Gastrocnemius medialis (tissue), 4 donors: ENCODE data around the gene CASP4. TPM values are rescaled to one million over a fixed set of nuclear protein-coding genes. Genes with fewer than 3 reads are reported as not detected.
"Not testable (repeated sequence)": the region's sequence is repeated elsewhere in the genome, so short reads cannot be mapped to it uniquely, and the experiment has no call there.

ENCODE experiments used
- ATAC-seq, 2 donors: fragments of 150-250 bp; one replicate each; pipeline ENCODE4 v1.9.1; 2016
- DNase-seq, 2 donors: peaks; one replicate each; pipeline ENCODE4 v3.0.0-alpha.2; 2019
- H3K27ac ChIP-seq, 4 donors: fragments of 200-600 bp; sonication (generic); 1 replicate in 1 of 4; 2 replicates in 3 of 4; pipeline ENCODE4 v1.5.1; 2016 to 2018; ENCODE audit warnings: mild to moderate bottlenecking in 2 of 4, moderate library complexity in 1 of 4
- H3K27me3 ChIP-seq, 3 donors: fragments of 200-600 bp; sonication (generic) in 2 of 3; 1 replicate in 1 of 3; 2 replicates in 2 of 3; pipeline versions ENCODE4 v1.5.1 to v1.6.0; 2016 to 2019; ENCODE audit warnings: mild to moderate bottlenecking in 1 of 3, moderate library complexity in 1 of 3
- H3K36me3 ChIP-seq, 2 donors: fragments of 200-600 bp; sonication (generic) in 1 of 2; one replicate each; pipeline ENCODE4 v1.5.1; 2017 to 2018
- H3K4me1 ChIP-seq, 2 donors: fragments of 200-600 bp; sonication (generic) in 1 of 2; one replicate each; pipeline ENCODE4 v1.5.1; 2016 to 2017; ENCODE audit warnings: mild to moderate bottlenecking in 2 of 2
- H3K4me3 ChIP-seq, 4 donors: fragments of 200-600 bp; sonication (generic) in 3 of 4; 1 replicate in 1 of 4; 2 replicates in 3 of 4; pipeline ENCODE4 v1.5.1; 2016 to 2019; ENCODE audit warnings: mild to moderate bottlenecking in 2 of 4
- H3K9me3 ChIP-seq, 3 donors: fragments of 200-600 bp; sonication (generic) in 2 of 3; 1 replicate in 1 of 3; 2 replicates in 2 of 3; pipeline ENCODE4 v1.5.1; 2016 to 2019
- POLR2A ChIP-seq, 2 donors: fragments of 450-650 bp; IDR thresholded peaks; one replicate each; pipeline ENCODE4 v1.6.1; 2017; ENCODE audit warnings: antibody characterized with exemption in 2 of 2, mild to moderate bottlenecking in 2 of 2, moderate library complexity in 2 of 2
- in situ Hi-C, 4 donors: fragments of 200-750 bp; cut with MboI; loops; one replicate each; pipeline versions ENCODE4 v1.15.0 to v1.8.0; 2017; ENCODE audit warnings: low sequenced_read_pairs in 4 of 4
- intact Hi-C: fragments of 100-400 bp; cut with DNase I; formaldehyde crosslinking; loops from one replicate; pipeline ENCODE4 v1.15.1; 2023; ENCODE audit warnings: low total_unique reads
- total RNA-seq, 4 donors: library from RNA; depleted of rRNA; stranded (reverse); fragments of >200 nt; gene quantifications; one replicate each; pipeline versions ENCODE4 v1.1.0 to v1.2.3, GENCODE V29; 2016
- TF ChIP-seq, protein P1 (sequence below), 5 experiments: fragments of 450-650 bp in 3 of 5; fragments of 200-600 bp in 2 of 5; sonication (generic) in 2 of 5; IDR thresholded peaks in 4 of 5; conservative IDR thresholded peaks in 1 of 5; 1 replicate in 4 of 5; 2 replicates in 1 of 5; pipeline ENCODE4 v1.5.1; 2016 to 2019; ENCODE audit warnings: antibody characterized with exemption in 5 of 5, mild to moderate bottlenecking in 3 of 5, moderate library complexity in 3 of 5

Gene CASP4
- total RNA-seq, 4 donors from 2014 or later = 12.0 to 17.2 (median 14.4) TPM

DNA sequence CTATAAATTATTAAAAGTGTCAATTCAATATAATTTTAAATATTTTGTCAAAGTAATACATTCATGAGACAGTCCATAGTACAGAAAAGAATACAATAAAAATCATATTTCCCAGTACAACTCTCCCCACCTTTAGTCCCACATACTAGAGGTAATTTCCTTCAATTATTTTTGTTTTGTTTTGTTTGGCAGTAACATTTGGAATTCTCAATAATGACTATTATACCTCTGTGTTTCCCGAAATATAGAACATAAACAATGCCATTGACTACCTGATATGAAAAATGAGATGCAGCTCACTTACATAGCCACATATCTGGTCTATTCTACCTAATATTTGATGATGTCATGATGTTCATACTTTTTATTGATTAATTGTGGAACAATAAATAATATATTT, 24.4 kb upstream of the CASP4 start:
- H3K27me3 ChIP-seq = no peaks in the 10 kb centered on the region
- H3K36me3 ChIP-seq = no peaks in the 10 kb centered on the region
- H3K9me3 ChIP-seq = no peaks in the 10 kb centered on the region
- no peaks in the 10 kb centered on the region for H3K4me1 ChIP-seq
- in situ Hi-C loops (no loop called here), intact Hi-C loops (no loop called here)
- no peak overlapping the region for H3K4me3 ChIP-seq
- TF ChIP-seq, protein P1, sequence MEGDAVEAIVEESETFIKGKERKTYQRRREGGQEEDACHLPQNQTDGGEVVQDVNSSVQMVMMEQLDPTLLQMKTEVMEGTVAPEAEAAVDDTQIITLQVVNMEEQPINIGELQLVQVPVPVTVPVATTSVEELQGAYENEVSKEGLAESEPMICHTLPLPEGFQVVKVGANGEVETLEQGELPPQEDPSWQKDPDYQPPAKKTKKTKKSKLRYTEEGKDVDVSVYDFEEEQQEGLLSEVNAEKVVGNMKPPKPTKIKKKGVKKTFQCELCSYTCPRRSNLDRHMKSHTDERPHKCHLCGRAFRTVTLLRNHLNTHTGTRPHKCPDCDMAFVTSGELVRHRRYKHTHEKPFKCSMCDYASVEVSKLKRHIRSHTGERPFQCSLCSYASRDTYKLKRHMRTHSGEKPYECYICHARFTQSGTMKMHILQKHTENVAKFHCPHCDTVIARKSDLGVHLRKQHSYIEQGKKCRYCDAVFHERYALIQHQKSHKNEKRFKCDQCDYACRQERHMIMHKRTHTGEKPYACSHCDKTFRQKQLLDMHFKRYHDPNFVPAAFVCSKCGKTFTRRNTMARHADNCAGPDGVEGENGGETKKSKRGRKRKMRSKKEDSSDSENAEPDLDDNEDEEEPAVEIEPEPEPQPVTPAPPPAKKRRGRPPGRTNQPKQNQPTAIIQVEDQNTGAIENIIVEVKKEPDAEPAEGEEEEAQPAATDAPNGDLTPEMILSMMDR (IDR thresholded peaks at IDR 0.05 in 4 of 5, conservative IDR thresholded peaks at IDR 0.05 in 1 of 5) = no peak
- TF ChIP-seq POLR2A (IDR thresholded peaks at IDR 0.05) = no peak
- DNase-seq (no peak), ATAC-seq (no peak)
- no peak overlapping the region for H3K27ac ChIP-seq

- no peak overlapping the region for H3K4me3 ChIP-seq
- no peaks in the 10 kb centered on the region for H3K9me3 ChIP-seq
- H3K36me3 ChIP-seq = no peaks in the 10 kb centered on the region
- no peak for DNase-seq
- no peak for TF ChIP-seq POLR2A (IDR thresholded peaks at IDR 0.05)
- TF ChIP-seq, protein P1 (IDR thresholded peaks at IDR 0.05 in 4 of 5, conservative IDR thresholded peaks at IDR 0.05 in 1 of 5) = no peak
- no peaks in the 10 kb centered on the region for H3K27me3 ChIP-seq
- ATAC-seq = no peak
- H3K4me1 ChIP-seq = no peaks in the 10 kb centered on the region
- H3K27ac ChIP-seq = no peak overlapping the region
- in situ Hi-C loops = no loop called here
- intact Hi-C loops = no loop called here
Observed at GRCh38 chr11:104991994-104992393, 23.6 kb upstream of the CASP4 start.

- DNase-seq (no peak), ATAC-seq (no peak)
- Histone ChIP-seq H3K4me1 (no peaks in the 10 kb centered on the region), H3K36me3 (no peaks in the 10 kb centered on the region), H3K4me3 (no peak overlapping the region), H3K9me3 (no peaks in the 10 kb centered on the region), H3K27ac (no peak overlapping the region), H3K27me3 (no peaks in the 10 kb centered on the region)
- TF ChIP-seq, protein P1 (IDR thresholded peaks at IDR 0.05 in 4 of 5, conservative IDR thresholded peaks at IDR 0.05 in 1 of 5) = no peak
- TF ChIP-seq POLR2A (IDR thresholded peaks at IDR 0.05) = no peak
- in situ Hi-C loops = no loop called here
- intact Hi-C loops = no loop called here
Observed at GRCh38 chr11:104984808-104985207, 16.4 kb upstream of the CASP4 start.

DNA sequence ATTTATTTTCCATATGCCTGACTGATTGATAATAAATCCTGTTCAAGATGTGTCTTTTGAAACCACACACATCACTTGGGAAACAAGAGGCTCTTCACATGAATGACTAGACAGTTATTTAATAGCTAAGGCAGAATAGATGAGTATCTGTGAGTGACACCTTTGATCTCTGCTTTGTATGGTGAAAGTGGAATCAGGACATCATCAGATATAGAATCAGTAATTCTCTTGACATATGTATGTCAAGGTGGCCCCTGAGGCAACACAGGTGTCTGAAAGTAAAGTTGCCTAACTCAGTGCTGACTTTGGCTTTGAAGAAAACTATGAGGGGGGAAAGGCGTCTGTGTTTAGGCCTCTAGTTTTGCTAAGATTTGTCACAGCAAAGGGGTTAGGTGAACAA, 11.5 kb upstream of the CASP4 start:
- TF ChIP-seq, protein P1 (IDR thresholded peaks at IDR 0.05 in 4 of 5, conservative IDR thresholded peaks at IDR 0.05 in 1 of 5) = no peak
- TF ChIP-seq POLR2A (IDR thresholded peaks at IDR 0.05) = no peak
- Histone ChIP-seq H3K27ac (no peak overlapping the region), H3K4me1 (no peaks in the 10 kb centered on the region), H3K4me3 (no peak overlapping the region), H3K9me3 (no peaks in the 10 kb centered on the region), H3K27me3 (no peaks in the 10 kb centered on the region), H3K36me3 (no peaks in the 10 kb centered on the region)
- in situ Hi-C loops = no loop called here
- DNase-seq (no peak), ATAC-seq (no peak)
- intact Hi-C loops = no loop called here

GRCh38 chr11:104973616-104974015, 5.2 kb upstream of the CASP4 start:
- TF ChIP-seq, protein P1 (IDR thresholded peaks at IDR 0.05 in 4 of 5, conservative IDR thresholded peaks at IDR 0.05 in 1 of 5) = no peak
- no peak for TF ChIP-seq POLR2A (IDR thresholded peaks at IDR 0.05)
- no peak overlapping the region for H3K27ac ChIP-seq
- intact Hi-C loops = no loop called here
- no peaks in the 10 kb centered on the region for H3K4me1 ChIP-seq
- in situ Hi-C loops = no loop called here
- no peaks in the 10 kb centered on the region for H3K9me3 ChIP-seq
- DNase-seq (no peak), ATAC-seq (no peak)
- H3K4me3 ChIP-seq = no peak overlapping the region
- no peaks in the 10 kb centered on the region for H3K36me3 ChIP-seq
- H3K27me3 ChIP-seq = no peaks in the 10 kb centered on the region

DNA sequence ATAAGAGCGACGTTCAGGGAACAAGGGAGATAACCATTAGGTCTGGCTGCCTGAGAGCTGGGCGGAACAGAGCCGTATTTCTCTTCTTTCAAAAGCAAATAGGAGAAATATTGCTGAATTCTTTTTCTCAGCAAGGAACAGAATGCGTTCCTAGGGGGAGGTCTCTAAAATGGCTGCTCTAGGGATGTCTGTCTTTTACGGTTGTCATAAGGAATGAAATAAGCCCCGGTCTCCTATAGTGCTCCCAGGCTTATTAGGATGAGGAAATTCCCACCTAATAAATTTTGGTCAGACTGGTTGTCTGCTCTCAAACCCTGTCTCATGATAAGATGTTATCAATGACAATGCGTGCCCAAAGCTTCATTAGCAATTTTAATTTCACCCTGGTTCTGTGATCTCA, 4.5 kb upstream of the CASP4 start:
- H3K4me1 ChIP-seq, H3K27ac ChIP-seq, H3K4me3 ChIP-seq, intact Hi-C loops, H3K9me3 ChIP-seq, DNase-seq, H3K36me3 ChIP-seq, ATAC-seq, H3K27me3 ChIP-seq, in situ Hi-C loops: not testable (repeated sequence)
